ENCODE measurements around the gene EZH1. TPM values are rescaled to one million over a fixed set of nuclear protein-coding genes. Genes with fewer than 3 reads are reported as not detected.
A peak's percentile ranks its signal among the peaks of the same experiment; 100 is the strongest.

EZH1 gene
- polyA plus RNA-seq (2011; rRNA removed), result 18.8 and 26.3 TPM in 2 replicates
- polyA minus RNA-seq (2011; rRNA and poly(A)+ RNA removed), result 30.6 and 34.2 TPM in 2 replicates

- no peak for TF ChIP-seq CTCF (IDR thresholded peaks at IDR 0.05; ENCODE audit: low read depth, low read length)
- ChIA-PET CTCF (no interaction called here), POLR2A (no interaction called here)
- Histone ChIP-seq H3K4me3 (ENCODE audit: low read depth, low read length) (peak within 1 kb of the TSS; percentile 84), H3K9me3 (ENCODE audit: control insufficient read depth, insufficient read depth, low read length) (no peaks in the 10 kb centered on the region; the same call in 1 of the 2 replicates), H3K27ac (ENCODE audit: low read depth, low read length) (peak within 1 kb of the TSS; percentile 78), H3K27me3 (ENCODE audit: control insufficient read depth, insufficient read depth, low read length) (no peaks in the 10 kb centered on the region)
- peak; percentile 61 for DNase-seq (ENCODE audit: low read depth, low spot score)
Measured at GRCh38 chr17:42744806-42745617, at the start of gene EZH1. EZH1 (minus strand) TSS chr17:42745040; CDS start chr17:42728941, 16,099 bp downstream.

- ChIA-PET CTCF (interaction anchor here (1.3 kb wide), 1 partner anchor 29 kb away, joined by 5 read pairs; no protein-coding TSS in a partner anchor), POLR2A (no interaction called here)
Measured at GRCh38 chr17:42792545-42792944, 47.7 kb upstream of the EZH1 start.

GRCh38 chr17:42791948-42792347, 47.1 kb upstream of the EZH1 start:
- no peaks in the 10 kb centered on the region for H3K9me3 ChIP-seq (ENCODE audit: control insufficient read depth, insufficient read depth, low read length)
- no peak for TF ChIP-seq CTCF (IDR thresholded peaks at IDR 0.05; ENCODE audit: low read depth, low read length)
- ChIA-PET CTCF (interaction anchor here (1.3 kb wide), 1 partner anchor 28 kb away, joined by 5 read pairs; no protein-coding TSS in a partner anchor), POLR2A (interaction anchor here (1.1 to 1.2 kb wide), 2 partner anchors 9 to 42 kb away, joined by 3 to 4 read pairs; no protein-coding TSS in a partner anchor)
- no peak for DNase-seq (ENCODE audit: low read depth, low spot score)
- H3K27me3 ChIP-seq (ENCODE audit: control insufficient read depth, insufficient read depth, low read length), result no peaks in the 10 kb centered on the region
- no peak overlapping the region for H3K4me3 ChIP-seq (ENCODE audit: low read depth, low read length)
- H3K27ac ChIP-seq (ENCODE audit: low read depth, low read length), result no peak overlapping the region

More at GRCh38 chr17:42792545-42792944, 47.7 kb upstream of the EZH1 start:
- DNase-seq (ENCODE audit: low read depth, low spot score), result no peak
- H3K27ac ChIP-seq (ENCODE audit: low read depth, low read length), result no peak overlapping the region
- TF ChIP-seq CTCF (IDR thresholded peaks at IDR 0.05; ENCODE audit: low read depth, low read length), result no peak
- no peaks in the 10 kb centered on the region for H3K27me3 ChIP-seq (ENCODE audit: control insufficient read depth, insufficient read depth, low read length)
- H3K9me3 ChIP-seq (ENCODE audit: control insufficient read depth, insufficient read depth, low read length), result no peaks in the 10 kb centered on the region
- no peak overlapping the region for H3K4me3 ChIP-seq (ENCODE audit: low read depth, low read length)

- ChIA-PET CTCF (no interaction called here), POLR2A (interaction anchor here (1.0 kb wide), 1 partner anchor 24 kb away, joined by 4 read pairs; no protein-coding TSS in a partner anchor)
- TF ChIP-seq CTCF (IDR thresholded peaks at IDR 0.05; ENCODE audit: low read depth, low read length), result no peak
- no peak for DNase-seq (ENCODE audit: low read depth, low spot score)
- Histone ChIP-seq H3K4me3 (ENCODE audit: low read depth, low read length) (no peak overlapping the region), H3K27ac (ENCODE audit: low read depth, low read length) (no peak overlapping the region), H3K9me3 (ENCODE audit: control insufficient read depth, insufficient read depth, low read length) (peaks cover 5% of the 10 kb centered on the region; the same call in 1 of the 2 replicates), H3K27me3 (ENCODE audit: control insufficient read depth, insufficient read depth, low read length) (no peaks in the 10 kb centered on the region)
Measured at GRCh38 chr17:42787266-42787665, 42.4 kb upstream of the EZH1 start.

All from AG04450 (cell line).